ENCODE results near the gene BEND5.

BEND5 gene

GRCh38 chr1:48738356-48738755, 38.3 kb downstream of the BEND5 start:
- no peak for DNase-seq
- H3K14ac ChIP-seq (ENCODE audit: low read length), result no peak overlapping the region
- H3K27me3 ChIP-seq (ENCODE audit: insufficient read depth, low read length), result no peaks in the 10 kb centered on the region
- WGBS (ENCODE audit: extremely low coverage, insufficient coverage, insufficient read length), result no CpG with 5 or more reads among the region's 4 CpGs
- H2BK12ac ChIP-seq (ENCODE audit: low read length), result no peak overlapping the region
- no peaks in the 10 kb centered on the region for H3K4me1 ChIP-seq (ENCODE audit: control insufficient read depth in 1 of 2, insufficient read depth in 2 of 2, low read length in 2 of 2)
- no peaks in the 10 kb centered on the region for H3K79me2 ChIP-seq (ENCODE audit: control insufficient read depth, insufficient read depth, low read length, poor library complexity)
- no peak overlapping the region for H2BK120ac ChIP-seq (ENCODE audit: insufficient read depth, low read length, poor library complexity)
- no peak overlapping the region for H3K27ac ChIP-seq (ENCODE audit: low read depth, low read length)
- no peak overlapping the region for H3K4me2 ChIP-seq (ENCODE audit: low read length)
- no peak overlapping the region for H3K4me3 ChIP-seq (ENCODE audit: low read depth, low read length)
- H2AFZ ChIP-seq (ENCODE audit: insufficient read depth, low read length, poor library complexity), result no peak overlapping the region
- no peak overlapping the region for H3K9ac ChIP-seq (ENCODE audit: low read length)
- H3K18ac ChIP-seq (ENCODE audit: low read length), result no peak overlapping the region
- H4K91ac ChIP-seq (ENCODE audit: low read depth, low read length), result no peak overlapping the region
- no peak overlapping the region for H4K12ac ChIP-seq (ENCODE audit: low read depth, low read length)
- H4K8ac ChIP-seq (ENCODE audit: low read depth, low read length), result no peak overlapping the region
- H3K9me3 ChIP-seq (ENCODE audit: insufficient read depth, low read depth, low read length), result peaks cover 2% of the 10 kb centered on the region
- H2AK5ac ChIP-seq (ENCODE audit: low read length), result no peak overlapping the region
- peaks cover 2 to 11% of the 10 kb centered on the region in 2 experiments for H3K36me3 ChIP-seq (ENCODE audit: control insufficient read depth in 1 of 2, insufficient read depth in 2 of 2, low read length in 2 of 2)
- H3K79me1 ChIP-seq (ENCODE audit: low read length), result no peaks in the 10 kb centered on the region
- no peak overlapping the region for H3K23ac ChIP-seq (ENCODE audit: low read length)
- no peak overlapping the region for H3K4ac ChIP-seq (ENCODE audit: low read depth, low read length)
- no peak overlapping the region for H2BK5ac ChIP-seq (ENCODE audit: low read depth, low read length, poor library complexity)

GRCh38 chr1:48735796-48736195, 40.9 kb downstream of the BEND5 start:
- H3K9me3 ChIP-seq (ENCODE audit: insufficient read depth, low read depth, low read length), result peaks cover 2% of the 10 kb centered on the region
- H4K91ac ChIP-seq (ENCODE audit: low read depth, low read length), result no peak overlapping the region

GRCh38 chr1:48730164-48730910, 46.4 kb downstream of the BEND5 start:
- H3K79me2 ChIP-seq (ENCODE audit: control insufficient read depth, insufficient read depth, low read length, poor library complexity), result no peaks in the 10 kb centered on the region

More at GRCh38 chr1:48735796-48736195, 40.9 kb downstream of the BEND5 start:
- WGBS (ENCODE audit: extremely low coverage, insufficient coverage, insufficient read length), result no CpG with 5 or more reads among the region's 6 CpGs
- H2BK120ac ChIP-seq (ENCODE audit: insufficient read depth, low read length, poor library complexity), result no peak overlapping the region
- H2BK12ac ChIP-seq (ENCODE audit: low read length), result no peak overlapping the region
- H3K14ac ChIP-seq (ENCODE audit: low read length), result no peak overlapping the region
- no peak overlapping the region for H2AFZ ChIP-seq (ENCODE audit: insufficient read depth, low read length, poor library complexity)
- no peak overlapping the region for H3K4me3 ChIP-seq (ENCODE audit: low read depth, low read length)
- no peaks in the 10 kb centered on the region for H3K79me2 ChIP-seq (ENCODE audit: control insufficient read depth, insufficient read depth, low read length, poor library complexity)
- H2AK5ac ChIP-seq (ENCODE audit: low read length), result no peak overlapping the region
- H3K9ac ChIP-seq (ENCODE audit: low read length), result no peak overlapping the region
- H4K8ac ChIP-seq (ENCODE audit: low read depth, low read length), result no peak overlapping the region
- no peaks in the 10 kb centered on the region for H3K27me3 ChIP-seq (ENCODE audit: insufficient read depth, low read length)
- H3K4me1 ChIP-seq (ENCODE audit: control insufficient read depth in 1 of 2, insufficient read depth in 2 of 2, low read length in 2 of 2), result no peaks in the 10 kb centered on the region
- H3K36me3 ChIP-seq (ENCODE audit: control insufficient read depth in 1 of 2, insufficient read depth in 2 of 2, low read length in 2 of 2), result peaks cover 2 to 11% of the 10 kb centered on the region in 2 experiments
- no peak overlapping the region for H3K27ac ChIP-seq (ENCODE audit: low read depth, low read length)
- H3K79me1 ChIP-seq (ENCODE audit: low read length), result no peaks in the 10 kb centered on the region
- H4K12ac ChIP-seq (ENCODE audit: low read depth, low read length), result no peak overlapping the region
- DNase-seq, result no peak
- H3K23ac ChIP-seq (ENCODE audit: low read length), result no peak overlapping the region
- H2BK5ac ChIP-seq (ENCODE audit: low read depth, low read length, poor library complexity), result no peak overlapping the region
- H3K18ac ChIP-seq (ENCODE audit: low read length), result no peak overlapping the region
- no peak overlapping the region for H3K4me2 ChIP-seq (ENCODE audit: low read length)
- H3K4ac ChIP-seq (ENCODE audit: low read depth, low read length), result no peak overlapping the region

GRCh38 chr1:48728584-48728983, 48.1 kb downstream of the BEND5 start:
- H3K9ac ChIP-seq (ENCODE audit: low read length), result no peak overlapping the region
- no peak overlapping the region for H2BK12ac ChIP-seq (ENCODE audit: low read length)
- H4K8ac ChIP-seq (ENCODE audit: low read depth, low read length), result no peak overlapping the region
- WGBS (ENCODE audit: extremely low coverage, insufficient coverage, insufficient read length), result no CpG with 5 or more reads among the region's 2 CpGs
- H3K36me3 ChIP-seq (ENCODE audit: control insufficient read depth in 1 of 2, insufficient read depth in 2 of 2, low read length in 2 of 2), result no peaks in the 10 kb centered on the region
- no peaks in the 10 kb centered on the region for H3K9me3 ChIP-seq (ENCODE audit: insufficient read depth, low read depth, low read length)
- no peak overlapping the region for H2AK5ac ChIP-seq (ENCODE audit: low read length)
- no peaks in the 10 kb centered on the region for H3K79me2 ChIP-seq (ENCODE audit: control insufficient read depth, insufficient read depth, low read length, poor library complexity)
- no peak overlapping the region for H3K4me3 ChIP-seq (ENCODE audit: low read depth, low read length)
- no peak overlapping the region for H4K91ac ChIP-seq (ENCODE audit: low read depth, low read length)
- H3K23ac ChIP-seq (ENCODE audit: low read length), result no peak overlapping the region
- no peaks in the 10 kb centered on the region for H3K27me3 ChIP-seq (ENCODE audit: insufficient read depth, low read length)
- no peak for DNase-seq
- H3K4ac ChIP-seq (ENCODE audit: low read depth, low read length), result no peak overlapping the region
- H4K12ac ChIP-seq (ENCODE audit: low read depth, low read length), result no peak overlapping the region
- H3K79me1 ChIP-seq (ENCODE audit: low read length), result no peaks in the 10 kb centered on the region
- no peak overlapping the region for H3K4me2 ChIP-seq (ENCODE audit: low read length)
- H2AFZ ChIP-seq (ENCODE audit: insufficient read depth, low read length, poor library complexity), result no peak overlapping the region
- no peak overlapping the region for H2BK5ac ChIP-seq (ENCODE audit: low read depth, low read length, poor library complexity)
- H3K27ac ChIP-seq (ENCODE audit: low read depth, low read length), result no peak overlapping the region
- H3K14ac ChIP-seq (ENCODE audit: low read length), result no peak overlapping the region
- H2BK120ac ChIP-seq (ENCODE audit: insufficient read depth, low read length, poor library complexity), result no peak overlapping the region
- no peak overlapping the region for H3K18ac ChIP-seq (ENCODE audit: low read length)
- no peaks in the 10 kb centered on the region for H3K4me1 ChIP-seq (ENCODE audit: control insufficient read depth in 1 of 2, insufficient read depth in 2 of 2, low read length in 2 of 2)

More at GRCh38 chr1:48730164-48730910, 46.4 kb downstream of the BEND5 start:
- H2AK5ac ChIP-seq (ENCODE audit: low read length), result no peak overlapping the region
- H3K27me3 ChIP-seq (ENCODE audit: insufficient read depth, low read length), result no peaks in the 10 kb centered on the region
- DNase-seq, result no peak
- H3K4me3 ChIP-seq (ENCODE audit: low read depth, low read length), result no peak overlapping the region
- no peak overlapping the region for H3K27ac ChIP-seq (ENCODE audit: low read depth, low read length)
- no CpG with 5 or more reads among the region's 10 CpGs for WGBS (ENCODE audit: extremely low coverage, insufficient coverage, insufficient read length)
- H3K79me1 ChIP-seq (ENCODE audit: low read length), result no peaks in the 10 kb centered on the region
- no peak overlapping the region for H2AFZ ChIP-seq (ENCODE audit: insufficient read depth, low read length, poor library complexity)
- H3K4me1 ChIP-seq (ENCODE audit: control insufficient read depth in 1 of 2, insufficient read depth in 2 of 2, low read length in 2 of 2), result no peaks in the 10 kb centered on the region
- no peak overlapping the region for H2BK120ac ChIP-seq (ENCODE audit: insufficient read depth, low read length, poor library complexity)
- H3K4ac ChIP-seq (ENCODE audit: low read depth, low read length), result no peak overlapping the region
- no peak overlapping the region for H3K18ac ChIP-seq (ENCODE audit: low read length)
- H3K9ac ChIP-seq (ENCODE audit: low read length), result no peak overlapping the region
- peaks cover 2% of the 10 kb centered on the region for H3K9me3 ChIP-seq (ENCODE audit: insufficient read depth, low read depth, low read length)
- H4K12ac ChIP-seq (ENCODE audit: low read depth, low read length), result no peak overlapping the region
- no peak overlapping the region for H4K8ac ChIP-seq (ENCODE audit: low read depth, low read length)
- H2BK5ac ChIP-seq (ENCODE audit: low read depth, low read length, poor library complexity), result no peak overlapping the region
- no peak overlapping the region for H3K4me2 ChIP-seq (ENCODE audit: low read length)
- no peak overlapping the region for H3K14ac ChIP-seq (ENCODE audit: low read length)
- H3K23ac ChIP-seq (ENCODE audit: low read length), result no peak overlapping the region
- no peak overlapping the region for H4K91ac ChIP-seq (ENCODE audit: low read depth, low read length)
- no peak overlapping the region for H2BK12ac ChIP-seq (ENCODE audit: low read length)
- H3K36me3 ChIP-seq (ENCODE audit: control insufficient read depth in 1 of 2, insufficient read depth in 2 of 2, low read length in 2 of 2), result peaks cover 0 to 6% of the 10 kb centered on the region in 2 experiments

Data from trophoblast cell (in vitro differentiated cells and primary cell).